Vagina (tissue), 2 donors: ENCODE results near the gene GADL1.

Experiments used
- CTCF ChIP-seq, 3 experiments: fragments of 450-650 bp in 2 of 3; fragments of 200-600 bp in 1 of 3; sonication (generic) in 1 of 3; IDR thresholded peaks; one replicate each; pipeline ENCODE4 v1.5.1; 2017 to 2019; ENCODE audit warnings: antibody characterized with exemption in 3 of 3, mild to moderate bottlenecking in 2 of 3, moderate library complexity in 2 of 3
- POLR2A ChIP-seq, 2 donors: fragments of 450-650 bp; IDR thresholded peaks; one replicate each; pipeline ENCODE4 v1.6.1; 2017; ENCODE audit warnings: antibody characterized with exemption in 2 of 2, mild to moderate bottlenecking in 2 of 2, moderate library complexity in 2 of 2
- POLR2AphosphoS5 ChIP-seq, 2 donors: sonication (generic); formaldehyde crosslinking; IDR thresholded peaks; one replicate each; pipeline ENCODE4 v1.9.0; 2017; ENCODE audit warnings: antibody characterized with exemption in 2 of 2, mild to moderate bottlenecking in 2 of 2, low read depth in 1 of 2; ENCODE audit not compliant: insufficient read depth in 1 of 2

- TF ChIP-seq CTCF (IDR thresholded peaks at IDR 0.05): no peak
- no peak for TF ChIP-seq POLR2AphosphoS5 (IDR thresholded peaks at IDR 0.05; ENCODE audit: insufficient read depth in 1 of 2, low read depth in 1 of 2)
- TF ChIP-seq POLR2A (IDR thresholded peaks at IDR 0.05): no peak
Observed at GRCh38 chr3:30719536-30719935, 174.9 kb downstream of the GADL1 start.
